ENCODE measurements around the gene GPR55.
"Not testable (repeated sequence)": the region's sequence is repeated elsewhere in the genome, so short reads cannot be mapped to it uniquely, and the experiment has no call there.

The GPR55 gene

GRCh38 chr2:230950874-230951339, 25.9 kb upstream of the GPR55 start:
- DNase-seq (ENCODE audit: low read depth): no peak

GRCh38 chr2:230949966-230950873, 25.2 kb upstream of the GPR55 start:
- DNase-seq (ENCODE audit: low read depth): no peak

GRCh38 chr2:230947908-230948365, 22.9 kb upstream of the GPR55 start:
- no peak for DNase-seq (ENCODE audit: low read depth)

GRCh38 chr2:230947235-230947576, 22.2 kb upstream of the GPR55 start:
- no peak for DNase-seq (ENCODE audit: low read depth)

- DNase-seq (ENCODE audit: low read depth): no peak
These were observed 21.6 kb upstream of the GPR55 start for GRCh38 chr2:230946429-230947234.

GRCh38 chr2:230944757-230945372, 19.8 kb upstream of the GPR55 start:
- DNase-seq (ENCODE audit: low read depth): no peak

- DNase-seq (ENCODE audit: low read depth): no peak
These were observed 19.1 kb upstream of the GPR55 start for GRCh38 chr2:230944123-230944653.

- peak; percentile 60 for DNase-seq (ENCODE audit: low read depth)
These were observed 18.2 kb upstream of the GPR55 start for GRCh38 chr2:230942920-230943896.

- DNase-seq (ENCODE audit: low read depth): no peak
These were observed 17.3 kb upstream of the GPR55 start for GRCh38 chr2:230942371-230942770.

- DNase-seq (ENCODE audit: low read depth): no peak
These were observed 16.4 kb upstream of the GPR55 start for GRCh38 chr2:230941202-230942180.

GRCh38 chr2:230940471-230940815, 15.4 kb upstream of the GPR55 start:
- no peak for DNase-seq (ENCODE audit: low read depth)

- DNase-seq (ENCODE audit: low read depth): no peak
These were observed 14.8 kb upstream of the GPR55 start for GRCh38 chr2:230939691-230940470.

- no peak for DNase-seq (ENCODE audit: low read depth)
These were observed 14.1 kb upstream of the GPR55 start for GRCh38 chr2:230939066-230939591.

GRCh38 chr2:230938516-230939065, 13.5 kb upstream of the GPR55 start:
- DNase-seq (ENCODE audit: low read depth): no peak

GRCh38 chr2:230938098-230938497, 13.1 kb upstream of the GPR55 start:
- DNase-seq (ENCODE audit: low read depth): no peak

- DNase-seq (ENCODE audit: low read depth): no peak
These were observed 12.3 kb upstream of the GPR55 start for GRCh38 chr2:230937362-230937761.

- DNase-seq (ENCODE audit: low read depth): not testable (repeated sequence)
These were observed 11.2 kb upstream of the GPR55 start for GRCh38 chr2:230936243-230936642.

- DNase-seq (ENCODE audit: low read depth): no peak
These were observed 10.0 kb upstream of the GPR55 start for GRCh38 chr2:230935130-230935430.

All from stimulated activated CD8-positive, alpha-beta memory T cell treated with anti-CD3 and anti-CD28 coated beads, Interleukin-4, amount 100 ng/mL, for 24 hours (primary cell).